Activated T-cell treated with anti-CD3 and anti-CD28 coated beads, Interleukin-2, amount 50 U/mL, for 4 hours (primary cell): ENCODE data around the gene RABGEF1. TPM values are rescaled to one million over a fixed set of nuclear protein-coding genes. Genes with fewer than 3 reads are reported as not detected.
A peak's percentile ranks its signal among the peaks of the same experiment; 100 is the strongest.
"Not testable (repeated sequence)": the region's sequence is repeated elsewhere in the genome, so short reads cannot be mapped to it uniquely, and the experiment has no call there.

Source experiments
- ATAC-seq, 2 donors: fragments of 200-7000 bp; cut with Tn5 transposase; one replicate each; pipeline ENCODE4 v1.10.0; 2021
- DNase-seq: peaks from one replicate; pipeline ENCODE4 v3.0.0-alpha.2; 2020
- H3K27me3 Mint-ChIP-seq: one replicate; pipeline ENCODE4 v1.8.0; 2021; ENCODE audit warnings: low read depth, mixed read lengths
- H3K36me3 Mint-ChIP-seq: one replicate; pipeline ENCODE4 v1.8.0; 2022; ENCODE audit warnings: mixed read lengths; ENCODE audit not compliant: insufficient read depth
- H3K4me1 Mint-ChIP-seq: one replicate; pipeline ENCODE4 v1.8.0; 2021; ENCODE audit warnings: low read depth, mixed read lengths
- H3K4me3 Mint-ChIP-seq: one replicate; pipeline ENCODE4 v1.8.0; 2021; ENCODE audit warnings: mild to moderate bottlenecking, moderate library complexity, mixed read lengths
- H3K9me3 Mint-ChIP-seq: one replicate; pipeline ENCODE4 v1.8.0; 2021; ENCODE audit warnings: mixed read lengths
- total RNA-seq, 3 donors: library from RNA; stranded (reverse); gene quantifications; one replicate each; pipeline ENCODE4 v1.2.1, GENCODE V29; 2021

Gene RABGEF1
- total RNA-seq, 3 donors from 2014 or later, result 18.4 to 21.3 (median 18.8) TPM

- not testable (repeated sequence) for DNase-seq, H3K4me3 Mint-ChIP-seq, H3K9me3 Mint-ChIP-seq, ATAC-seq, H3K27me3 Mint-ChIP-seq, H3K4me1 Mint-ChIP-seq
- peaks cover 46% of the 10 kb centered on the region for H3K36me3 Mint-ChIP-seq
These were observed 42.3 kb downstream of the RABGEF1 start for GRCh38 chr7:66782875-66783274.

- not testable (repeated sequence) for H3K9me3 Mint-ChIP-seq, H3K4me1 Mint-ChIP-seq, H3K27me3 Mint-ChIP-seq, ATAC-seq, DNase-seq, H3K4me3 Mint-ChIP-seq
- H3K36me3 Mint-ChIP-seq, result peaks cover 39% of the 10 kb centered on the region
These were observed 43.5 kb downstream of the RABGEF1 start for GRCh38 chr7:66783887-66784595.

DNA sequence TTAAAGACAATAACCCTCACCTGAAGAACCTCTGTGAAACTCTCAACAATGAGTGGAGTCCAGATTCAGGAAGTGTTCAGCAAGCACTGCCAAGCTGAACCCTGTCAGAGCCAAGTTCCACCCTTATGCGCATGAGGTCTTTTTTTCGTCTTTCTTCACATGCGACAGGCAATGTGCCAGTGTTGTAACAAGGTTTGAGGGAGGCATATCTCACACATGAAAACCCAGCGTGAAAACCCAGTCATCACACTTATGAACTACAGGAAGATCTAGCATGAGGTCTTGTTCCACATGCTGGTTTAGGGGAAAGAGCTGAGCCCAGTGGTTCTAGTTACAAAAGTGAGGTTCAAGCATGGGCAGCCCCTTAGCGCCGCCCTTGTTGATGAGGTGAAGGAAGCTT, 49.7 kb downstream of the RABGEF1 start:
- H3K9me3 Mint-ChIP-seq, result no peaks in the 10 kb centered on the region
- peaks cover 36% of the 10 kb centered on the region for H3K36me3 Mint-ChIP-seq
- ATAC-seq (no peak), DNase-seq (no peak)
- no peaks in the 10 kb centered on the region for H3K27me3 Mint-ChIP-seq
- H3K4me1 Mint-ChIP-seq, result no peaks in the 10 kb centered on the region
- no peak overlapping the region for H3K4me3 Mint-ChIP-seq

DNA sequence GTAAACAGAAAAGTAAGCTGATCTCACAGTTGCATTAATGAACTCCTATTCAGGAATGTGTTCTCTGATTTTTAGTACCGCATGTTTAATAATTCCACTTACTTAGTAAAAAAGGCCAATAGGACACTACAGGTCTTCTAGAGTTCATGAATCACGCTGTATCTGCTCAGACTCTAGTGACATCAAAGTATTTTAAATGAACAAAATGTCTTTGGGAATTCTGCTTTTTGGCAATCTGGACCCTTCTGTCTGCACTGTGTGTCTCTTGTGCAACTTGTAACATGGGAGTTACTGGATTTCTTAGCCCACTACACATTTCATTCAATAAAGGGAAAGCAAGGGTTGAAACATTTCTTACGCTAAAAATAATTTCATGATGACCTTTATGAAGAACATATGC, 50.2 kb downstream of the RABGEF1 start:
- Mint-ChIP-seq H3K9me3 (no peaks in the 10 kb centered on the region), H3K4me3 (no peak overlapping the region), H3K4me1 (no peaks in the 10 kb centered on the region), H3K36me3 (peaks cover 38% of the 10 kb centered on the region), H3K27me3 (no peaks in the 10 kb centered on the region)
- no peak for DNase-seq
- ATAC-seq, result no peak

GRCh38 chr7:66800591-66800990, 60.1 kb downstream of the RABGEF1 start:
- DNase-seq (no peak), ATAC-seq (no peak)
- Mint-ChIP-seq H3K36me3 (peaks cover 38% of the 10 kb centered on the region), H3K27me3 (no peaks in the 10 kb centered on the region), H3K4me1 (no peaks in the 10 kb centered on the region), H3K9me3 (no peaks in the 10 kb centered on the region), H3K4me3 (no peak overlapping the region)

GRCh38 chr7:66804001-66804400, 63.5 kb downstream of the RABGEF1 start:
- no peaks in the 10 kb centered on the region for H3K4me1 Mint-ChIP-seq
- DNase-seq, result no peak
- no peak overlapping the region for H3K4me3 Mint-ChIP-seq
- H3K9me3 Mint-ChIP-seq, result no peaks in the 10 kb centered on the region
- peaks cover 34% of the 10 kb centered on the region for H3K36me3 Mint-ChIP-seq
- ATAC-seq, result no peak
- no peaks in the 10 kb centered on the region for H3K27me3 Mint-ChIP-seq

DNA sequence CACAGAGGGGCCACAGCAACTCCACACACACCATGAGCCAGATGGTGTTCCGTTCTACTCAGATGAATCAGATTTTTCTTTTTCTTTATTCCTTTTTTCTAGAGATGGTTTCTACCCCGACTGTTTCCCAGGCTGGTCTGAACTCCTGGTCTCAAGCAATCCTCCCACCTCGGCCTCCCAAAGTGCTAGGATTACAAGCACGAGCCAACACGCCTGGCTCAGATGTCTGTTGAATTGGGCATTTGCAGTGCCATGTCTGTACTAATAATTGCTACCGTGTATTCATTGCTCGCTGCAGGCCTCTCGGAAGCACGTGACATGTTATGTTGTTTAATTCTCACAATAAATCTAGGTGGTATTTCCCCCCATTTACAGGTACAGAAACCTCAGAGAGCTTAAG, 67.2 kb downstream of the RABGEF1 start:
- no peaks in the 10 kb centered on the region for H3K4me1 Mint-ChIP-seq
- no peaks in the 10 kb centered on the region for H3K9me3 Mint-ChIP-seq
- no peaks in the 10 kb centered on the region for H3K27me3 Mint-ChIP-seq
- peaks cover 30% of the 10 kb centered on the region for H3K36me3 Mint-ChIP-seq
- ATAC-seq (no peak), DNase-seq (no peak)
- no peak overlapping the region for H3K4me3 Mint-ChIP-seq

- ATAC-seq, result no peak
- Mint-ChIP-seq H3K9me3 (no peaks in the 10 kb centered on the region), H3K36me3 (peaks cover 24% of the 10 kb centered on the region), H3K27me3 (no peaks in the 10 kb centered on the region), H3K4me3 (no peak overlapping the region), H3K4me1 (no peaks in the 10 kb centered on the region)
- no peak for DNase-seq
These were observed 70.2 kb downstream of the RABGEF1 start for GRCh38 chr7:66810716-66811115.

GRCh38 chr7:66815186-66815875, 74.8 kb downstream of the RABGEF1 start:
- H3K4me3 Mint-ChIP-seq, H3K27me3 Mint-ChIP-seq, ATAC-seq, H3K36me3 Mint-ChIP-seq, H3K4me1 Mint-ChIP-seq, H3K9me3 Mint-ChIP-seq, DNase-seq: not testable (repeated sequence)

- no peak for DNase-seq
- Mint-ChIP-seq H3K9me3 (no peaks in the 10 kb centered on the region), H3K4me3 (no peak overlapping the region), H3K36me3 (peaks cover 8% of the 10 kb centered on the region), H3K4me1 (peaks cover 2% of the 10 kb centered on the region), H3K27me3 (no peaks in the 10 kb centered on the region)
- ATAC-seq, result no peak
These were observed 75.4 kb downstream of the RABGEF1 start for GRCh38 chr7:66815951-66816350.

DNA sequence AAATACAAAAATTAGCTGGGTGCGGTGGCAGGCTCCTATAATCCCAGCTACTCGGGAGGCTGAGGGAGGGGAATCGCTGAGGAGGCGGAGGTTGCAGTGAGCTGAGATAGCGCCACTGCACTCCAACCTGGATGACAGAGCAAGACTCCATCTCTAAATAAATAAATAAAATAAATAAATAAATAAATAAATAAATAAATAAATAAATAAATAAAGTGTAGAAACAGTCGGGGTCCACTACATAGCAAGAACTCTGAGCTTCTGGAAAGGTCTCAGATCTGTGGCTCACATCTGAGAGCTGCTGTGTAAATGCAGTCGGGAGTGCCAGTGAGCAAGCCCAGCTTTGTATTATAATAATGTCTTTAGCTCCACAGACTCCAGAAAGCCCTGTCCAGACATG, 76.1 kb downstream of the RABGEF1 start:
- not testable (repeated sequence) for H3K9me3 Mint-ChIP-seq, H3K36me3 Mint-ChIP-seq, H3K4me1 Mint-ChIP-seq, DNase-seq, H3K27me3 Mint-ChIP-seq, H3K4me3 Mint-ChIP-seq, ATAC-seq

- not testable (repeated sequence) for H3K4me3 Mint-ChIP-seq, H3K4me1 Mint-ChIP-seq, H3K9me3 Mint-ChIP-seq, DNase-seq, ATAC-seq, H3K27me3 Mint-ChIP-seq, H3K36me3 Mint-ChIP-seq
These were observed 76.8 kb downstream of the RABGEF1 start for GRCh38 chr7:66817208-66817795.

GRCh38 chr7:66817956-66818355, 77.4 kb downstream of the RABGEF1 start:
- not testable (repeated sequence) for DNase-seq, H3K27me3 Mint-ChIP-seq, H3K36me3 Mint-ChIP-seq, ATAC-seq, H3K4me1 Mint-ChIP-seq, H3K4me3 Mint-ChIP-seq, H3K9me3 Mint-ChIP-seq

- H3K4me1 Mint-ChIP-seq, result no peaks in the 10 kb centered on the region
- no peak overlapping the region for H3K4me3 Mint-ChIP-seq
- DNase-seq (no peak), ATAC-seq (no peak)
- H3K9me3 Mint-ChIP-seq, result no peaks in the 10 kb centered on the region
- H3K27me3 Mint-ChIP-seq, result no peaks in the 10 kb centered on the region
- no peaks in the 10 kb centered on the region for H3K36me3 Mint-ChIP-seq
These were observed 83.5 kb downstream of the RABGEF1 start for GRCh38 chr7:66824041-66824440.

DNA sequence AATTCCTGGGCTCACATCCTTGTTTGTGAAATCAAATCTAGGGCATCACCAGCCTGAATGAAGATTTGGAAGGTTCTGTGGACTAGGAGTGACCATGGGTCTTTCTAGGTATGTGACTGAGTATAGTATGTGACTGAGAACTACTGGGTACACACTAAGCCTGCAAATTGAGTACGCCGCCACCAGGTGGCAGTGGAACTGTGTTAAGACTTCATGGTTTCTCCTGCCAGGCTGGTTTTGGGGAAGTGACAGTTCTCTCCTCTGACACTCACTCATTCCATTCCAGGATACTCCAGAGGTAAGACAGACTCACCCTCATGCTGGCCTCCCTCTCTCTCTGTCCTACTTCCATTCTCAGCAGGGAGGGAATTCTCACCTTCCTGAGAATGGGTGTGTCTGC, 85.0 kb downstream of the RABGEF1 start:
- peak in 1 of 2 donors; percentile 43 for ATAC-seq
- H3K4me1 Mint-ChIP-seq, H3K9me3 Mint-ChIP-seq, DNase-seq, H3K27me3 Mint-ChIP-seq, H3K36me3 Mint-ChIP-seq, H3K4me3 Mint-ChIP-seq: not testable (repeated sequence)
